Measurements from ENCODE around the gene CTAGE1. TPM values are rescaled to one million over a fixed set of nuclear protein-coding genes. Genes with fewer than 3 reads are reported as not detected.
"Not testable (repeated sequence)": the region's sequence is repeated elsewhere in the genome, so short reads cannot be mapped to it uniquely, and the experiment has no call there.

CTAGE1 gene, protein sequence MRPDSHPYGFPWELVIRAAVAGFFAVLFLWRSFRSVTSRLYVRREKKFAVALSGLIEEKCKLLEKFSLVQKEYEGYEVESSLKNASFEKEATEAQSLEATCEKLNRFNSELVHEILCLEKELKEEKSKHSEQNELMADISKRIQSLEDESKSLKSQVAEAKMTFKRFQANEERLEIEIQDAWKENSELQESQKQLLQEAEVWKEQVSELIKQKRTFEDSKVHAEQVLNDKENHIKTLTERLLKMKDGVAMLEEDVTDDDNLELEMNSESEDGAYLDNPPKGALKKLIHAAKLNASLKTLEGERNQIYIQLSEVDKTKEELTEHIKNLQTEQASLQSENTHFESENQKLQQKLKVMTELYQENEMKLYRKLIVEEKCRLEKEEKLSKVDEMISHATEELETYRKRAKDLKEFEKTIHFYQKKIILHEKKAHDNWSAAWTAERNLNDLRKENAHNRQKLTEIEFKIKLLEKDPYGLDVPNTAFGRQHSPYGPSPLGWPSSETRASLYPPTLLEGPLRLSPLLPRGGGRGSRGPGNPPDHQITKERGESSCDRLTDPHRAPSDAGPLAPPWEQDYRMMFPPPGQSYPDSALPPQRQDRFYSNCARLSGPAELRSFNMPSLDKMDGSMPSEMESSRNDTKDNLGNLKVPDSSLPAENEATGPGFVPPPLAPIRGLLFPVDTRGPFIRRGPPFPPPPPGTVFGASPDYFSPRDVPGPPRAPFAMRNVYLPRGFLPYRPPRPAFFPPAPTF
- total RNA-seq (2014; rRNA removed; shearing (Covaris generic)): not detected in 2 replicates

DNA sequence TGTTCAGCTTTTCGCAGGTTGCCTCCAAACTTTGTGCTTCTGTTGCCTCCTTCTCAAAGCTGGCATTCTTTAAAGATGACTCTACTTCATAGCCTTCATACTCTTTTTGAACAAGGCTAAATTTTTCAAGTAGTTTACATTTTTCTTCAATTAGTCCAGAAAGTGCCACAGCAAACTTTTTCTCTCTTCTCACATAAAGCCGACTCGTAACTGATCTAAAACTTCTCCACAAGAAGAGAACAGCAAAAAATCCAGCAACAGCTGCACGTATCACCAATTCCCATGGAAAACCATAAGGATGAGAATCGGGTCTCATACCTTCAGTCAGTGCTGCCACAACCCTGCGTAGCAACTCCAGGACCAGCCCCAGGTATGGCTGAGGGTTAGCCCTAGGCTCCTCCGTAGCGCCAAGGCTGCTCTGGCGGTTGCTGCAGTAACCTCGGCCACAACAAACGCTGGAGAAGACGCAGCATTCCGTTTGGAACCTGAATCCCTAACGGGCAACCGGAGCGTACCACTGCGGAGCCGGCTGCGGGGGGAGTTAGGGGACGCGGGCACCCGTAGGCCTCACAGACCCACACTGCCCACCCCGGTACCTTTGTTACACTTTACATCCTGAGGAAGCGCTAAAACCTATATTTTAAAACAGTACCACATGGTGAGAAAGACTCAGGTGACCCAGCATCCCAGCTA lies at the start of gene CTAGE1:
CTAGE1 (minus strand) TSS at position 420 of the 693 bp plus-strand sequence; CDS start at position 316, 104 bp downstream.
- no peak for DNase-seq (ENCODE audit: low read depth)

DNA sequence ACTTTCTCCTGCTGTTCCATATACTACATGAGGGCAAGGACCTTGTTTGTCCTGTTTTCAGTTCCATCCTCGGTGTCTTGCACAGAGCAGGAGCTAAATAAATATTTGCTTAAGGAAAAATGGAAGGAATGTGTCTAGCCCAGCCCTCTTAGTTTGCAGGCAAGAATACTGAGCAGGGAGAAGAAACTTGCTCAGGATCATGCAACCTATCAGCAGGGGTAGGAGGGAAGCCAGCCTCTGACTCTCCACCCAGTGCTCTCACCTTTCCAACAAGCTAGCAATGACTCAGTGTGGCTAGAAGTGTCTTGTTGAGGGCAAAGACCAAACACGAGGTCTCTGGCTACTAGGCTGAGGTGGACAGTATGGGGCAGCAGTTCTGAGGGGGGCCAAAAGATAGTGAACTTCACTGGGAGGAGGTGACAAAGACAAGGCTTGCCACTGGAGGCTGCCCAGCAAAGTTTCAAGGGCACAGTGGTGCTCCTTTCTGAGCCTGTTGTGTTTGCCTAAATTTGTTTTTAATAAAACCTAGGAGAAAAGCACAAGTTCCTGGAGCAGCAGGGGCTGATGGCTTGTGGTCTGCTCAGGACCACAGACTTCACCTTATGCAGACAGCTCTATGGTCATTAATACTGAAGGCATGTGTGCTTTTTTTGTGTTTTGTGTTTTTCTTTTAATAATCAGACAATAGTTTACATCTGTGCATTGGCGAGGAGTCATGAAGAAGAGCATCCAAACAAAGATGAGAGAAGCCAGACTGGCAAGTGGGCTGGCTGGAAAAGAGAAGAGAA lies 49.1 kb upstream of the CTAGE1 start:
- DNase-seq (ENCODE audit: low read depth): peak; percentile 73

DNA sequence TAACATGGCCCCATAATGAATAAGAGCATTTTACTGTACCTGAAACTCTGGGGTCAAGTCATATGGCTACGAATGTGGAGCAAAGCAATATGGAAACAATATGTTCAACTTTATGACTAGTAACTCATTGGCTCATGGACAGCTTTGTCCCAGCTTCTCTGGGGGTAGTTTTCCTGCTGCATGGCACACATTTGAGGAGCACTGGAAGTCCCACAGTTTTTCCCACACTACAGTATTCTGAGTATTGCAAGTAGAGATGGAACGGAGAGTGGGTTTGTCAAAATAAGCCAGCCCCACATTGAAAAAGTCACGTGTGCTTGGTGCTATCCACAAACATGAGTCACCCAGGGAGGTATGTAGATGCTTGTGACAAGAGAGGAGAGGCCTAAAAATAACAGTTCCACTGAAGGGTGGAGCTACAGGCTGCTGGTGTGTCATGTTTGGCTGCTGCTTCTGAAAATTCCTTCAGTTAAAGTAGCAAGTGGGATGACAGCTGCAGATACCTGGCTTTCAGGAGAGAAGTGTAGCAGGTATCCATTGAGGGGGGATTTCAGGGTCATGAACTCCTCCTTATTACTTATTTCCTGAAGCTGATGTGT lies 48.2 kb upstream of the CTAGE1 start:
- peak; percentile 90 for DNase-seq (ENCODE audit: low read depth)

DNA sequence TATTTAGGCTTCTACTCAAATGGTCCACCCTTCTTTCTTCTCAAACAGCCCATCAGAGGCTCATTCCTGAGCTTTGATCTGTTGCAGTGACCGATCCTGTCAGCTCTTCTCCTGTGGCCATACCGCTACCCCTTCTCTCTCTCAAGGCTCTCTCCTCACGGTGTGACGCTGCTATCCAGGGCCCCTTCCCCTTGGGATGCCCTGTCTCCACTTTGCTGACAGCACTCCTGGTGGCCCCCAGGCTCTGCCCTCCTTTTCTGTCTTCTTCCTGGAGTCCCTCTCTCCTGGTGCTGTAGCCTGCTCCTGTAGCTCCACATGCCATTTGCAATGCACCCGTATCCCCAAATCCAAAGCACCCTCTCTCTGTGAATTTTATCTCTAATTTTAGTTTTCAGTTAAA lies 45.4 kb upstream of the CTAGE1 start:
- DNase-seq (ENCODE audit: low read depth): no peak

DNA sequence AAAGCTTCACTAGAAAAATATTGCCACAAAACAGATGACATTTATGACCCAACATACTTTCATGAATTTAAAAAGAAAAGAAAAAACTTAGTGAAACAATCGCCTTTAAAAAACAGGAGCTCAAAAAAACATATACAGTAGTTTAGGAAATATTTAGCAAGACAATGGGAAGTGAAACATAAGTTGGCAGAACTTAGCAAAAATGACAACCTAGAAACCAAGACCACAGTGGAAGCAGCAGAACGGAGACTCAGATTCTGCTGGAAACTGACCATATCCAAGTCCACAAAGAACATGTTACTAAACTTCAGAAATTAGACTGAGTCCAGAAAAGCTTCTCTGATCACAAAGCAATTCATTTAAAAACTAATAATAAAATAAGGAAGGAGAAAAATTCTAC lies 41.8 kb upstream of the CTAGE1 start:
- no peak for DNase-seq (ENCODE audit: low read depth)

DNA sequence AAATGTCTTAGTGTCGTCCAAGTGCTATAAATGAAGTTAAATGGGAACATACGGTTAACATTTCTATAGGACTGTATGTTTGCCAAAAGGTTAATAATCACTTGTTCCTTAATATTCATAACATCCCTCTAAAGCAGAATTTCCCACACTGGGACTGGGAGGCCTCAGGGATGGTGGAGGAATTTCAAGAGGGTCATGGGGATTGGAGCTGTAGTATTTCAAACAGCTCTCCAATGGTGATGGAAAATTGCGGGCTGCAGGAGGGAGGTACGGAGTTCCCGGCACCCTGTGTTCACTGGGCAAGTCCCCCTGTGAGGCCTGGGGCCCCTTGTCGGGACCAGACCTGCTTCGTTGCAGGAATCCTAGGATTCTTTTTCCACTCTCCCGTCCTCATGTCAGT lies 39.8 kb upstream of the CTAGE1 start:
- DNase-seq (ENCODE audit: low read depth): no peak

DNA sequence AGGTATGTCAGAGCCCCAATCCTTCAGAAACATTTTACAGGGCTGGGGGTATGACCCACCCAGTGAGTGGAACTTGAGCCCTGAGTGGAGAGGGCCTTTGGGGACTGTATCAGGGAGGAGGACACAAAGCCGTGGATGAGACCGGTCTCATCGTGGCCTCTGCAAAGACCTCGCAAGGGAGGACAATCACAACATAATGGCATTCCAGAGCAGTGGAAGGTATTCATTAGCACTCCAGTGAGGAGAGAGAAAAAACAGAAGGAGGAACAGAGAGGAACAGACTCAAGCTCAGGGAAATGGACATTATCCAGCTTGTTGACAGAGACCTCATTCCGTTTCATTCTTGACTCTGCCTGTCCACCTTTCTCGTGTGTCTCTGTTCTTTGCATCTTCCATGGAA lies 38.8 kb upstream of the CTAGE1 start:
- DNase-seq (ENCODE audit: low read depth): no peak

DNA sequence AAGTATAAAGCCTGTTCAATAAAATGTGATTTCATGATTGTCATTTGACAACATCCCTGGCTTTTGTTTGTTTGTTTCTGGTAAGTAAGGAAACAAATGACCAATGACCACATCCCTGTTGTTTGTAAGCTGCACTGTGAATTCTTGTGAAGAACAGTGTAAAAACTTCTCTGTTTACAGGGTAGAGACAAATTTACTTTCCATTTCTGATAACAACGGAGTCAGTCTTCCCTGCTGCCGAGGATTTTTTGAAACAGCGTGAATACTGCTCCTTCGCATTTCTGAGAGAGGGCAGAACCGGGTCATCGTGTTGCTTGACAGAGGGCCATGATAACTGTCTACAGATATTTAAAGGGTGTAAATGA lies 38.4 kb upstream of the CTAGE1 start:
- DNase-seq (ENCODE audit: low read depth): no peak

DNA sequence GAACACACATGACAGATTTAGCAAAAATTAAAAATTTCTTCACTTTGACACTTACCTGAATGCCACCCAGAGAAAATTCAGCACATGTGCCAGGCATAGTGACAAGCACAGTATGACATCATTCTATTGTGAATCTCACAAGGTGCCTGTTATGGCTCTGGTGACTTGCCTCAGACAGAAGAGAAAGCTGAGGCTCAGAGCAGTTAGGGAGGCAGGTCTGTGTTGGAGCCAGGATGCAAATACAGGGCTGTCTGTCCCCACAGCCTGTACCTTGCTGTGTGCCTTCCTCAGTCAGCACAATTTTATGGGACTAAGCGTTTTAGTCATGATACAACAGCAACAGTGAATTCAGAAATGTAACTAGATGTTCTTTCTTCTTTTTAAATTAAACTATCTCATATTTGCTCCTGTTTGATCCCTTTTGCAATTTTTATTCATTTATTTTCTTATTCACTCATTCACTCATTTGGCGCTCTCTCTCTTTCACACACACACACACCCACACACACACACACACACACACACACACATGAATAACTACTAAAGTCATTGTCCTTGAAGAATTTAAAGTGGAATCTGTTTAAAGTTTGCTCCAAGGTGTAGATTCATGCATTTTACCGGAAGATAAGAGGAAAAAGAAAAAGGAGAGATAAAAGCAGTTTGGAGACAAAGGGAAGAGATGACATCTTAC lies 37.9 kb upstream of the CTAGE1 start:
- no peak for DNase-seq (ENCODE audit: low read depth)

DNA sequence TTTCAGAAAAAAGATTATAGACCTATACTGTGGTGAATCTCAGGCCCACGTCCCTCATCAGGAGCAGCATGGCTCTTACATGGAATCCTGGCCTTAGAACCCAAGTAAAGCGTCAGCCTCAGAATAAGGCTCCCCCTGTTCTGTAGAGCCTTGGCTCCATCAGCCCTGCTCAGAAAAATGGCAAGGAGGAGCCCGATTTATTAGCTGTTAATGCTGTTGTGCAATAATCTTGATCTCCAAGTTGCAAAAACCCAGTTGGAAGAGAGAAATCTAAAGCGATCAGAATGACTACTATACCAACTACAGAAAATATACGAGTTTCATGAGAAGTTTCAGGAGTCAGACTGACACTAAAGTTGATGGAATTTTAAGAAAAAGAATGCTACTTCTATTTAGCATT lies 35.6 kb upstream of the CTAGE1 start:
- no peak for DNase-seq (ENCODE audit: low read depth)

DNA sequence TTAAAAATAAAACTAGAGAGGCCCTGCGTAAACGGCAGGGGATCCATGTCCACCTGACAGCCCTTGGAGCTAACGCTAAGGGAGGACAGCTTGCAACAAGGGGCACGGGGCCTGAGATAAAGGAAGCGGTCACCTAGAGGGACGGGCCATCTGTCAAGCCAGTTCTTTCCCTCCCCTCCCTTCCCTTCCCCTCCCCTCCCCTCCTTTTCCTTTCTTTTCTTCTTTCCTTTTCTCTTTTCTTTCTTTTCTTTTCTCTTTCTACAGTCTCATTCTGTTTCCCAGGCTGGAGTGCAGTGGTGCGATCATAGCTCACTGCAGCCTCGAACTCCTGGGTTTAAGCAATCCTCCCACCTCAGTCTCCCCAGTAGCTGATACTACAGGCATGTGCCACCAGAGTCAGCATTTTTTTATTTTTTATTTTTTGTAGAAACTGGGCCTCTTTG lies 34.5 kb upstream of the CTAGE1 start:
- DNase-seq (ENCODE audit: low read depth): no peak

DNA sequence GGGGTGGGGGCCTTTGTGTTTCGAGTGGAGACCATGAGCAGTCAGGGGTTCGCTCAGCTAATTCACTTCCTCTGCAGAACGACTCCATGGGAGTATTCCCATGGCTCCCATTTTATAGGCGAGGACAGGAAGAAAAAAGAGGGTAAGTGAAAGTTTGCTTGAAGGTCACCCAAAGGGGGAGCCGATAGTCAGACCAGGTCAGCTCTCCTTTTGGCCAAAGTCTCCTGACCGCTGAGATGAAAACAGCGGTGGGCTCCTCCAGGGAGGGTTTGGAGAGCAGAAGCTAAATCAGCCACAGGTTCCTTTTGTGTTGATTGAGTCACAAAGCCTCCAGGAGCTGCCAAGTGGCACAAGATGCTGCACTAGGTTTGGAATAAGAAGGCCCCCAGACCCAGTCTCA lies 34.1 kb upstream of the CTAGE1 start:
- DNase-seq (ENCODE audit: low read depth): no peak

DNA sequence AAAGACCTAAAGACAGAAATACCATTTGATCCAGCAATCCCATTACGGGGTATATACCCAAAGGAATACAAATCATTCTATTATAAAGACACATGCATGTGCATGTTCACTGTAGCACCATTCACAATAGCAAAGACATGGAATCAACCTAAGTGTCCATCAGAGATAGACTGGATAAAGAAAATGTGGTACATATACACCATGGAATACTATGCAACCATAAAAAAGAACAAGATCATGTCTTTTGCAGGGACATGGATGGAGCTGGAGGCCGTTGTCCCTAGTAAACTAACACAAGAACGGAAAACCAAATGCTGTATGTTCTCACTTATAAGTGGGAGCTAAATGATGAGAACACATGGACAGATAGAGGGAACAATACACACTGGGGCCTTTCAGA lies 33.1 kb upstream of the CTAGE1 start:
- DNase-seq (ENCODE audit: low read depth): not testable (repeated sequence)

DNA sequence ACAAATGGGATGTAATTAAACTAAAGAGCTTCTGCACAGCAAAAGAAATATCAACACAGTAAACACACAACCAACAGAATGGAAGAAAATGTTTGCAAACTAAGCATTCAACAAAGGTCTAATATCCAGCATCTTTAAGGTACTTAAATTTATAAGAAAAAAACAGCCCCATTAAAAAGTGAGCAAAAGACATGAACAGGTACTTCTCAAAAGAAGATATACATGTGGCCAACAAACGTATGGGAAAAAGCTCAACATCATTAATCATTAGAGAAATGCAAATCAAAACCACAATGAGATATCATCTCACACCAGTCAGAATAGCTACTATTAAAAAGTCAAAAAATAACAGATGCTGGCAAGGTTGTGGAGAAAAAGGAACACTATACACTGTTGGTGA lies 32.6 kb upstream of the CTAGE1 start:
- not testable (repeated sequence) for DNase-seq (ENCODE audit: low read depth)

DNA sequence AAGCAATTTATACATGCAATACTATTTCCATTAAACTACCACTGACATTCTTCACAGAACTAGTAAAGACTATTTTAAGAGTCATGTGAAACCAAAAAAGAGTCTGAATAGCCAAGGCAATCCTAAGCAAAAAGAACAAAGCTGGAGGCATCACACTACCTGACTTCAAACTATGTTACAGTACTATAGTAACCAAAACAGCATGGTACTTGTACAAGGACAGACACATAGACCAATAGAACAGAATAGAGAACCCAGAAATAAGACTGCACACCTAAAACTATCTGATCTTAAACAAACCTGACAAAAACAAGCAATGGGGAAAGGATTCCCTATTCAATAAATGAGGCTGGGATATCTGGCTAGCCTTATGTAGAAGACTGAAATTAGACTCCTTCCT lies 32.0 kb upstream of the CTAGE1 start:
- DNase-seq (ENCODE audit: low read depth): not testable (repeated sequence)

DNA sequence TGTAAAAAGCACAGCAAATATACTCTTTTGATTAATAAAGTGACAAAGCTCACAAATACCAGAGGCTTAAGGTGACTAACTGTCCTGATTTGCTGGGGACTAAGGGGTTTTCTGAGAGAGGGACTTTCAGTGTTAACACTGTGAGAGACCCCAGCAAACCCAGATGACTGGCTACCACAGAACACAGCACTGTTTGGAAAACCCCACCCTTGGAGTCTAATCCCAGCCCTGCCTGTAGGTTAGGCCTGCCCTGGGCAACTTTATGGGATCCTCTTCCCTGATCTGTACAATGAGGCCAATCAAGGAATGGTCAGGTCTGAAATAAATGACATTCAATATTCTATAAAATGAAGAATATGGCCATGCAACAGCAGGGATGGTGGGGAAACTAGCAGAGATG lies 30.5 kb upstream of the CTAGE1 start:
- DNase-seq (ENCODE audit: low read depth): no peak

DNA sequence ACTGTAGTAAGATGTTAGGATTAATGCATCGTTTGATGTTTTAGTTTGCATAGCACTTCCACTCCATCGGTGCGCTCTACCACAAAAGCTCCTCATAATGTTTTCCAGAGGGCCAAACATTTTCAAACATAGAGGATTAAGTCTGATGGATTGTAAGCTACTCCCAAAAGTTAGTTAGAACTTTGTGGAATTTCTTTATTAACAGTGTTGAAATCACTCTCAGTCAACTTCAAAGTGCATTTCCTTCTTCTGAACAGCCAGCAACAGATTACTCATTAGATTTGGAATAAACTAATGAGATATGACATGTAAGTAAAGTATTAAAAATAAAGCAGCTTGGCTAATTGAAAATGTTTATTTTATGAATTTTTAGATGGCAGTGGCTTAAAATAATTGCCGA lies 30.1 kb upstream of the CTAGE1 start:
- no peak for DNase-seq (ENCODE audit: low read depth)

DNA sequence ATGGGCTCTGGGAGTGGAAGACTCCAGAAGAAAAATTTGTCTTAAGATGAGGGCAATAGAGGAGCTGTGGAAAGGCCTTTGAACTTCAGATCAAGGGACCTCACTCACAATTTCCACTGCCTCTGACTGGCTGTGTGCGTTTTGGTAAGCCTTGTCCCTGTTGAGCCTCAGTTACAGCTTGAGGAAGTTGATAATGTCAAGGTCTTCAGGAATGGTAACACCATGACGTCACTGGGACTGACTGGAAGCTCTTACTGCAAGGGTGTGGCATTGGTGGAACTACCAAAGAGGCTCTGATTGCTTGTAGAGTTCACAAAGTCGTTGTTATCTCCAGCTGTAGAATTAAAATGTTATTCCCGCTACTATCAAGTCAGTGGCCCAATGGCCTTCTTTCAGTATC lies 29.2 kb upstream of the CTAGE1 start:
- DNase-seq (ENCODE audit: low read depth): no peak

DNA sequence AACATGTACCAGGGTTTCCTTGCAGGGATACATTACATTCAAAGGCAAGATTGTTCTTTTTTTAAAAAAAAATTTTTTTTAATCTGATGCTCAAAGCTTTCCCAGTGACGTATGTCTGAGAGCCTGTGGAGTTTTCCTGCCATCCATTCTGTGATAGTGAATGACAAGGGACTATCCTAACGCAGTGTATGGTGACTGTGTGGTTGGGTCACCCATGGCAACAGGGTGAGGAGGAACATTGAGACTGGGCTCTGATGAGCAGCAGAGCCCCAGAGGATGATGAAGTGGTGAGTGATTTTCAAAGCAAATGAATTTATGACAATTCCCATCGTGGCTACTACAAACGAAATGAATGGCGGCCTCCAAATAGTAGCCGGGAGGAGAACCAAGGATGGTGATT lies 28.6 kb upstream of the CTAGE1 start:
- DNase-seq (ENCODE audit: low read depth): no peak

DNA sequence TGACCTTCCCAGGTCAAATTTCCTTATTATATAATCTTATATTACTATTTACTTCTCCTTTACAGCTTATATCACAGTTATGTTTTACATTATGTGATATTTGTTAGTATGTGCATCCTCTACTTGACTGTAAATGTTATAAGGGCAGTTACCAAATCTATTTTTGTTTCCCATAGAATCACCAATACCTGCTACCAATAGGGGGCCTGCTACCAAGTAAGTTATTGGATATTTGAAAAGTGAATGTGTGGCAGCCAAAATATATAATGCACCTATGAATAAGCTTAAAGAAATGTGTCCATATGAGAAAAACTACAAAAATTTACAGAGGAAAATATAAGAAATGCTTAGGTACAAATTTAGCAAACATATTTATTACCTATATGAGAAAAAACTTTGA lies 23.9 kb upstream of the CTAGE1 start:
- DNase-seq (ENCODE audit: low read depth): no peak

DNA sequence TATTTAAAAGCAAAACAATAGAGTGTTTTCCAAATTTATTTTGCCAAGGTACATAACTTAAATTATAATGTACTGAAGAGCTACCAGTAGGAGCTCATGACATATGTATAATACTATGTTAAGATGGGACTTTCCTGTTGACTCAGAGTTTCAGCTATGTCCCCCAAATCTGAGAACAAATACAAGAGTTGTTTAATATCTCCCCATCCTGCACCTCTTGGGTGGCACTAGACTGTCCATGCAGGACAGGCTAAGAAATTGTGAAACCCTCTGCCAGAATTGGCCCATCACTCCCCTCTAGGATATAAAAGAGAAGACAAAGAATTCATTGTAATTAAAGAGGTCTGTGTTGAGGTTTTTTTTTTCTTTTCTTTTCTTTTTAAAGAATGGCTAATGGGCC lies 21.7 kb upstream of the CTAGE1 start:
- DNase-seq (ENCODE audit: low read depth): peak; percentile 21
